PC-3 (cell line): ENCODE data around the gene ISG20L2. TPM values are rescaled to one million over a fixed set of nuclear protein-coding genes. Genes with fewer than 3 reads are reported as not detected.

Experiments
- ATAC-seq: fragments of 200-7000 bp; cut with Tn5 transposase; 2 replicates; pipeline ENCODE4 v1.9.1; 2020; ENCODE audit warnings: mild to moderate bottlenecking, moderate library complexity
- BruUV-seq: library from RNA; stranded (reverse); fragments of 400-500 nt; replicated peaks from 2 replicates; lab custom pipeline; 2021; lab: Mats Ljungman, UMichigan
- CTCF ChIA-PET: fragments of 300-600 bp; sonication (Branson Sonifier 250); formaldehyde crosslinking; loops from one replicate; lab custom pipeline; 2022; ENCODE audit warnings: antibody characterized with exemption; lab: Charles Lee
- POLR2A ChIA-PET: fragments of 300-600 bp; sonication (Branson Sonifier 250); formaldehyde crosslinking; loops from one replicate; lab custom pipeline; 2022; ENCODE audit warnings: antibody characterized with exemption; ENCODE audit not compliant: unreplicated experiment; lab: Charles Lee
- DNase-seq: peaks from one replicate; pipeline ENCODE4 v3.0.0-alpha.2; 2015
- H2AFZ ChIP-seq: fragments of 300-600 bp; sonication (generic); 2 replicates; pipeline ENCODE4 v1.6.0; 2016; ENCODE audit warnings: antibody characterized with exemption, low read length
- H3F3A ChIP-seq: fragments of 300-600 bp; sonication (generic); one replicate; pipeline ENCODE4 v1.6.0; 2017; ENCODE audit warnings: antibody characterized with exemption, low read length, control low read depth, mild to moderate bottlenecking; ENCODE audit not compliant: unreplicated experiment
- H3K27ac ChIP-seq: fragments of 300-600 bp; sonication (generic); 2 replicates; pipeline ENCODE4 v1.5.1; 2016; ENCODE audit warnings: mild to moderate bottlenecking, low read length
- H3K27me3 ChIP-seq: fragments of 300-600 bp; sonication (generic); 2 replicates; pipeline ENCODE4 v1.6.1; 2016; ENCODE audit warnings: low read length, mixed read lengths
- H3K36me3 ChIP-seq: fragments of 300-600 bp; sonication (generic); 2 replicates; pipeline ENCODE4 v1.6.1; 2016; ENCODE audit warnings: low read depth, mixed run types, low read length, mixed read lengths
- H3K4me1 ChIP-seq: fragments of 300-600 bp; sonication (generic); 2 replicates; pipeline ENCODE4 v1.5.1; 2016; ENCODE audit warnings: low read length; ENCODE audit not compliant: insufficient read depth
- H3K4me2 ChIP-seq: fragments of 300-600 bp; sonication (generic); 2 replicates; pipeline ENCODE4 v1.6.0; 2016; ENCODE audit warnings: low read length
- H3K4me3 ChIP-seq: fragments of 300-600 bp; sonication (generic); 2 replicates; pipeline ENCODE4 v1.5.1; 2016; ENCODE audit warnings: mild to moderate bottlenecking, low read length, mixed read lengths
- H3K79me2 ChIP-seq: fragments of 300-600 bp; sonication (generic); 2 replicates; pipeline ENCODE4 v1.6.1; 2017; ENCODE audit warnings: low read length, mixed read lengths
- H3K9ac ChIP-seq: fragments of 300-600 bp; sonication (generic); 2 replicates; pipeline ENCODE4 v1.6.0; 2016; ENCODE audit warnings: mild to moderate bottlenecking, low read length
- H3K9me2 ChIP-seq: fragments of 300-600 bp; sonication (generic); replicated peaks from 2 replicates; pipeline ENCODE4 v1.6.1; 2016; ENCODE audit warnings: mixed run types, low read length, mixed read lengths
- H3K9me3 ChIP-seq: fragments of 300-600 bp; sonication (generic); 2 replicates; pipeline ENCODE4 v1.6.1; 2016; ENCODE audit warnings: low read length, mixed read lengths
- H4K20me1 ChIP-seq: fragments of 300-600 bp; sonication (generic); 2 replicates; pipeline ENCODE4 v1.6.1; 2016; ENCODE audit warnings: low read length, mixed read lengths
- EZH2 ChIP-seq: fragments of 300-600 bp; sonication (generic); IDR thresholded peaks from one replicate; pipeline ENCODE4 v1.6.1; 2017; ENCODE audit warnings: antibody characterized with exemption, mild to moderate bottlenecking, low read length; ENCODE audit not compliant: unreplicated experiment
- EZH2phosphoT487 ChIP-seq: fragments of 300-600 bp; sonication (generic); IDR thresholded peaks from 2 replicates; pipeline ENCODE4 v1.6.1; 2018; ENCODE audit warnings: mild to moderate bottlenecking, antibody characterized with exemption, low read length, borderline replicate concordance
- intact Hi-C: fragments of 100-400 bp; cut with micrococcal nuclease; formaldehyde crosslinking; loops from 2 replicates; pipeline ENCODE4 v1.9.0; 2023
- total RNA-seq: library from RNA; depleted of rRNA; stranded (reverse); fragments of >200 nt; gene quantifications from 2 replicates; pipeline ENCODE4 v1.2.3, GENCODE V29; 2014
- TF ChIP-seq, protein P1 (sequence below): fragments of 300-600 bp; sonication (generic); conservative IDR thresholded peaks from 2 replicates; pipeline ENCODE4 v1.5.1; 2017; ENCODE audit warnings: antibody characterized with exemption, low read depth, mild to moderate bottlenecking, low read length

Gene ISG20L2
- total RNA-seq, 1 experiment from 2014 or later: 39.2 TPM

DNA sequence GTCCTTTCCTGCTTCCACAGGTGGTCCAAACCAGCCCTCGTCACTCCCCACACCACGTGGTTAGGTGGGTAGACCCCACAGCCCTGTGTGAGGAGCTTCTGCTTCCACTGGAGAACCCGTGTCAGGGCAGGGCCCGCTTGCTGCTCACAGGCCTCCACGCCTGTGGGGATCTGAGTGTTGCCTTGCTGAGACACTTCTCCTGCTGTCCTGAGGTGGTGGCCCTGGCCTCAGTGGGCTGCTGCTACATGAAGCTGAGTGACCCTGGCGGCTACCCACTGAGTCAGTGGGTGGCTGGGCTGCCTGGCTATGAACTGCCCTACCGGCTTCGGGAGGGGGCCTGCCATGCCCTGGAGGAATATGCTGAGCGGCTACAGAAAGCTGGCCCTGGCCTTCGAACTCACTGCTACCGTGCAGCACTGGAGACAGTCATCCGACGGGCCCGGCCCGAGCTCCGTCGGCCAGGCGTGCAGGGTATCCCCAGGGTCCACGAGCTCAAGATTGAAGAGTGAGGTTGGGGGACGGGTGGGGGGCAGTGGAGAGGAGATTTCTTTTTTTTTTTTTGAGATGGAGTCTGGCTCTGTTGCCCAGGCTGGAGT is 5.5 kb upstream of the ISG20L2 start:
- no peak overlapping the region for H3K9ac ChIP-seq
- no peak overlapping the region for H3K27ac ChIP-seq
- intact Hi-C loops: no loop called here
- CTCF ChIA-PET: no interaction called here
- H3K9me3 ChIP-seq: no peaks in the 10 kb centered on the region
- no peak overlapping the region for H3K4me2 ChIP-seq
- no peak for TF ChIP-seq EZH2phosphoT487
- TF ChIP-seq, protein P1, sequence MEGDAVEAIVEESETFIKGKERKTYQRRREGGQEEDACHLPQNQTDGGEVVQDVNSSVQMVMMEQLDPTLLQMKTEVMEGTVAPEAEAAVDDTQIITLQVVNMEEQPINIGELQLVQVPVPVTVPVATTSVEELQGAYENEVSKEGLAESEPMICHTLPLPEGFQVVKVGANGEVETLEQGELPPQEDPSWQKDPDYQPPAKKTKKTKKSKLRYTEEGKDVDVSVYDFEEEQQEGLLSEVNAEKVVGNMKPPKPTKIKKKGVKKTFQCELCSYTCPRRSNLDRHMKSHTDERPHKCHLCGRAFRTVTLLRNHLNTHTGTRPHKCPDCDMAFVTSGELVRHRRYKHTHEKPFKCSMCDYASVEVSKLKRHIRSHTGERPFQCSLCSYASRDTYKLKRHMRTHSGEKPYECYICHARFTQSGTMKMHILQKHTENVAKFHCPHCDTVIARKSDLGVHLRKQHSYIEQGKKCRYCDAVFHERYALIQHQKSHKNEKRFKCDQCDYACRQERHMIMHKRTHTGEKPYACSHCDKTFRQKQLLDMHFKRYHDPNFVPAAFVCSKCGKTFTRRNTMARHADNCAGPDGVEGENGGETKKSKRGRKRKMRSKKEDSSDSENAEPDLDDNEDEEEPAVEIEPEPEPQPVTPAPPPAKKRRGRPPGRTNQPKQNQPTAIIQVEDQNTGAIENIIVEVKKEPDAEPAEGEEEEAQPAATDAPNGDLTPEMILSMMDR: no peak
- no peak for TF ChIP-seq EZH2
- POLR2A ChIA-PET: no interaction called here
- H3K79me2 ChIP-seq: peaks cover 18% of the 10 kb centered on the region
- H3K4me3 ChIP-seq: no peak overlapping the region
- peaks cover 5% of the 10 kb centered on the region for H3F3A ChIP-seq
- H4K20me1 ChIP-seq: no peaks in the 10 kb centered on the region
- H3K36me3 ChIP-seq: peaks cover 6% of the 10 kb centered on the region; the same call in 1 of the 2 replicates
- H3K9me2 ChIP-seq: no peaks in the 10 kb centered on the region
- DNase-seq: no peak
- no peak overlapping the region for H2AFZ ChIP-seq
- 0 out of 2 replicates have a peak, but pooled peaks cover 7% of the 10 kb centered on the region for H3K4me1 ChIP-seq
- BruUV-seq: no TSS peak
- no peak for ATAC-seq
- H3K27me3 ChIP-seq: no peaks in the 10 kb centered on the region

DNA sequence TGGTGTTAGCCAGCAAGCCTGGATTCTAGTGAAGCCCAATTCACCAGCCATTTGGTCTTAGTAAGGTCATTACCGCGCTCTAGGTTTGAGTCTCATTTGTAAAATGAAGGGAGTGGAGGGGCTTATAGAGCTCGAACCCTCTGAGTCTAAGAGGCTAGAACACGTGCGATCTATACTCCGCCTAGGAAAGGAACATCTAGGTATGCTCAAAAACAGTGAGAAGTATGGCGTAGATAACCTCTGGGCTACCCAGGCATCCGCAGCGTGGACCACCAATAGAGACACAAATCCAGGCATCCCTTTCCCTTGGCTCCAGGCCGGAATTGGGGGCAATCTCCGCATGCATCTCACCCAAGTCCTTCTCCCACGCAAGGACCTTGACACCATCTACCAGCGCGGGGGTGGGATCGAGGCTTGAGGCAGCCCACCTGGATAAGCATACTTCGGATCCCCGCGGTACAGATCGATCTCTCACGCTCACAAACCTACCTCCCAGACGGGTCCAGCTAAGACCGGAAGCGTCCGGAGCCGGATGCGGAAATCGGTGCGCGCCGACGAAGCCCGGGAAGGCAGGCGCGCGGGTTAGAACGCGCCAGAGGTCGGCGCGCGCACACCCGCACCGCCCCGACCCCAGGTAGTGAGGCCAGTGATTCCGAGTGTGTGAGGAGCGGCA is 504 bp downstream of the ISG20L2 start, which contains the start of gene METTL25B:
Gene METTL25B (plus strand): TSS at position 544 of the 673 bp plus-strand sequence. CDS start 636 bp downstream, outside the sequence.
- ATAC-seq (peak; percentile 68), DNase-seq (peak; percentile 89)
- H3K9me2 ChIP-seq: no peaks in the 10 kb centered on the region
- H3K36me3 ChIP-seq: peaks cover 24% of the 10 kb centered on the region
- peaks cover 4% of the 10 kb centered on the region for H3F3A ChIP-seq
- POLR2A ChIA-PET: interaction anchor here (0.6 to 2.0 kb wide), 7 partner anchors 13 to 1754 kb away, joined by 3 to 28 read pairs (median 5); partner anchors contain the start of genes MRPL24 and PRCC
- peak within 1 kb of the TSS; percentile 67 for H3K27ac ChIP-seq
- CTCF ChIA-PET: interaction anchor here (0.5 to 3.0 kb wide), 7 partner anchors 13 to 227 kb away, joined by 3 to 26 read pairs (median 7); partner anchors contain the start of genes HDGF, MRPL24 and NES
- BruUV-seq: TSS peak; percentile 62
- TF ChIP-seq EZH2 (no peak), EZH2phosphoT487 (no peak)
- TF ChIP-seq, protein P1: no peak
- intact Hi-C loops: loop anchor here (1.0 kb wide), 3 partner anchors 13 to 39 kb away; partner anchors contain the start of genes HDGF, MRPL24 and PRCC
- peak within 1 kb of the TSS; percentile 98 for H3K4me3 ChIP-seq
- H3K4me1 ChIP-seq: peaks cover 27% of the 10 kb centered on the region
- peak within 1 kb of the TSS; percentile 87 for H2AFZ ChIP-seq
- no peaks in the 10 kb centered on the region for H3K9me3 ChIP-seq
- peaks cover 68% of the 10 kb centered on the region for H3K79me2 ChIP-seq
- peak within 1 kb of the TSS; percentile 97 for H3K9ac ChIP-seq
- peak within 1 kb of the TSS; percentile 99 for H3K4me2 ChIP-seq
- H3K27me3 ChIP-seq: no peaks in the 10 kb centered on the region
- H4K20me1 ChIP-seq: peaks cover 36% of the 10 kb centered on the region
